PC-3 (cell line): ENCODE data around the gene TRIM68.

ENCODE experiments used
- CTCF ChIP-seq: fragments of 300-600 bp; sonication (generic); conservative IDR thresholded peaks from 2 replicates; pipeline ENCODE4 v1.5.1; 2017; ENCODE audit warnings: antibody characterized with exemption, low read depth, mild to moderate bottlenecking, low read length
- EZH2 ChIP-seq: fragments of 300-600 bp; sonication (generic); IDR thresholded peaks from one replicate; pipeline ENCODE4 v1.6.1; 2017; ENCODE audit warnings: antibody characterized with exemption, mild to moderate bottlenecking, low read length; ENCODE audit not compliant: unreplicated experiment
- EZH2phosphoT487 ChIP-seq: fragments of 300-600 bp; sonication (generic); IDR thresholded peaks from 2 replicates; pipeline ENCODE4 v1.6.1; 2018; ENCODE audit warnings: mild to moderate bottlenecking, antibody characterized with exemption, low read length, borderline replicate concordance

- TF ChIP-seq CTCF (no peak), EZH2 (no peak), EZH2phosphoT487 (no peak)
Measured at GRCh38 chr11:4576880-4577279, 31.2 kb downstream of the TRIM68 start.
